ENCODE measurements around the gene ZGRF1.
"Not testable (repeated sequence)": the region's sequence is repeated elsewhere in the genome, so short reads cannot be mapped to it uniquely, and the experiment has no call there.

Gene ZGRF1

DNA sequence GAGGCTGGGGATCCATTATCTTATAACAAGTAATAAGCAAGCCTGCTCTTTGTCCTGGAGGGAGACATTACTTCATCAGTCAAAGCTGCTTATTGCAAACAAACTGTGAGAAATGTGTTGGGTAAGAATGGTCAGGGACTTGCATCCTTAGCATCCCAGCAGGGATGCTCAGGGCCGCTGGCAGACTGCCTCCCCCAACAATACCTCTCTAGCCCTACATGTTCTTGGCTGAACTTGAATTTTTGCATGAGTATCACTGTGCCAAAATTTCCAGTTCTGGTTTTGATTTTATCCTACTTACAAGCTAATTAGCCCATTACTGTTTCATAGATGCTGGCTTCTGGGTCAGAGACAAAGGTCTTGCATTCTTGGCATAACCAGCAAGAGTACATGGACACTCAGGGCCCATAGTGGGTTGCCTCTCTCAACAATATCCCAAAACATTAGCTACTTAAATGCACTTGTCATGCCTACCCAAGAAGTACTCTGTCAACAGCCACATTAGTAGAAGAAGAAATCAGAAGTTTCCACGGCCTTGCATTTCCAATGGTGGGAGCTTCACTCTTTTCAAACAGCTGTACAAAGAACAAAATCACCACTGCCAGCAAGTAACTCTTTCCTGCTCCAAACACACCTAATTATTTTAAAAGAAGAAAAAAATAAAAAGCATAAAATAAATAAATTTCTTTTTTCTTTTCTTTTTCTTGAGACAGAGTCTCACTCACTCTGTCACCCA lies 78.9 kb downstream of the ZGRF1 start:
- Histone ChIP-seq H3K9me3 (ENCODE audit: control insufficient read depth, low read length) (no peaks in the 10 kb centered on the region), H3K27ac (ENCODE audit: insufficient read depth, low read length, poor library complexity, severe bottlenecking) (no peak overlapping the region), H3K4me1 (ENCODE audit: control insufficient read depth, insufficient read depth, low read length, poor library complexity, severe bottlenecking) (no peaks in the 10 kb centered on the region), H3K4me3 (ENCODE audit: insufficient read depth, low read depth, low read length, poor library complexity, severe bottlenecking) (no peak overlapping the region), H3K36me3 (ENCODE audit: control insufficient read depth, insufficient read depth, low read length) (no peaks in the 10 kb centered on the region), H3K27me3 (replicated peaks; ENCODE audit: control insufficient read depth, insufficient read depth, low read length, poor library complexity, severe bottlenecking) (no peaks in the 10 kb centered on the region)
- DNase-seq: no peak

DNA sequence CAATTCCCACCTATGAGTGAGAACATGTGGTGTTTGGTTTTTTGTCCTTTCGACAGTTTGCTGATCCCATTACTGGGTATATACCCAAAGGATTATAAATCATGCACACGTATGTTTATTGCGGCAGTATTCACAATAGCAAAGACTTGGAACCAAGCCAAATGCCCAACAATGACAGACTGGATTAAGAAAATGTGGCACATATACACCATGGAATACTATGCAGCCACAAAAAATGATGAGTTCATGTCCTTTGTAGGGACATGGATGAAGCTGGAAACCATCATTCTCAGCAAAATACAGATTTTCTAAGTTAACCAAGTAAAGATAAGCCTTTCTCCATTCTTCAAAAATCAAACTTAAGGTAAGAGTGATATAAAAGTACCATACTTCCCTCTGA lies 82.4 kb downstream of the ZGRF1 start:
- not testable (repeated sequence) for DNase-seq; H3K4me1 ChIP-seq (ENCODE audit: control insufficient read depth, insufficient read depth, low read length, poor library complexity, severe bottlenecking); H3K36me3 ChIP-seq (ENCODE audit: control insufficient read depth, insufficient read depth, low read length); H3K27me3 ChIP-seq (replicated peaks; ENCODE audit: control insufficient read depth, insufficient read depth, low read length, poor library complexity, severe bottlenecking); H3K9me3 ChIP-seq (ENCODE audit: control insufficient read depth, low read length); H3K4me3 ChIP-seq (ENCODE audit: insufficient read depth, low read depth, low read length, poor library complexity, severe bottlenecking); H3K27ac ChIP-seq (ENCODE audit: insufficient read depth, low read length, poor library complexity, severe bottlenecking)

DNA sequence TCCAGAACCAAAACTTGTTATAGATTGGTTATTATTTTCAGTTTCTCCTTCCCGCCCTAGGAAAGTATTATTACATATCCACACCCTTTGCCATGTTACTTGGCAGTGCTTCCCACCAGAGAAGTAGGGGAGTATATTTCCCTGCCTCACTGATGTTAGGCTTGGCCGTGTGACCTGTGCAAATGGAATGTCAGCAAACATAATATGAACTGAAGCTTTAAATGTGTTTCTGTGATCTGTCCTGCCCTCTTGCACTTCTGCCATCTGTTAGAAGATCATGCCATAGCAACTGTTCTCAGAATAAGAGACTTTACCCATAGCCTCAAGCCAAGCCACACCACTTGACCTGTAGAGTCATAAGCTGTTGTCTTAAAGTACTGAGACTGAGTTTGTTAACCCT lies 84.0 kb downstream of the ZGRF1 start:
- H3K27ac ChIP-seq (ENCODE audit: insufficient read depth, low read length, poor library complexity, severe bottlenecking): no peak overlapping the region
- H3K9me3 ChIP-seq (ENCODE audit: control insufficient read depth, low read length): no peaks in the 10 kb centered on the region
- no peaks in the 10 kb centered on the region for H3K36me3 ChIP-seq (ENCODE audit: control insufficient read depth, insufficient read depth, low read length)
- H3K4me1 ChIP-seq (ENCODE audit: control insufficient read depth, insufficient read depth, low read length, poor library complexity, severe bottlenecking): no peaks in the 10 kb centered on the region
- no peak for DNase-seq
- no peak overlapping the region for H3K4me3 ChIP-seq (ENCODE audit: insufficient read depth, low read depth, low read length, poor library complexity, severe bottlenecking)
- H3K27me3 ChIP-seq (replicated peaks; ENCODE audit: control insufficient read depth, insufficient read depth, low read length, poor library complexity, severe bottlenecking): no peaks in the 10 kb centered on the region

GRCh38 chr4:112550728-112551127 lies 86.0 kb downstream of the ZGRF1 start:
- Histone ChIP-seq H3K27ac (ENCODE audit: insufficient read depth, low read length, poor library complexity, severe bottlenecking) (no peak overlapping the region), H3K9me3 (ENCODE audit: control insufficient read depth, low read length) (no peaks in the 10 kb centered on the region), H3K27me3 (replicated peaks; ENCODE audit: control insufficient read depth, insufficient read depth, low read length, poor library complexity, severe bottlenecking) (no peaks in the 10 kb centered on the region), H3K36me3 (ENCODE audit: control insufficient read depth, insufficient read depth, low read length) (no peaks in the 10 kb centered on the region), H3K4me1 (ENCODE audit: control insufficient read depth, insufficient read depth, low read length, poor library complexity, severe bottlenecking) (no peaks in the 10 kb centered on the region), H3K4me3 (ENCODE audit: insufficient read depth, low read depth, low read length, poor library complexity, severe bottlenecking) (no peak overlapping the region)
- no peak for DNase-seq

DNA sequence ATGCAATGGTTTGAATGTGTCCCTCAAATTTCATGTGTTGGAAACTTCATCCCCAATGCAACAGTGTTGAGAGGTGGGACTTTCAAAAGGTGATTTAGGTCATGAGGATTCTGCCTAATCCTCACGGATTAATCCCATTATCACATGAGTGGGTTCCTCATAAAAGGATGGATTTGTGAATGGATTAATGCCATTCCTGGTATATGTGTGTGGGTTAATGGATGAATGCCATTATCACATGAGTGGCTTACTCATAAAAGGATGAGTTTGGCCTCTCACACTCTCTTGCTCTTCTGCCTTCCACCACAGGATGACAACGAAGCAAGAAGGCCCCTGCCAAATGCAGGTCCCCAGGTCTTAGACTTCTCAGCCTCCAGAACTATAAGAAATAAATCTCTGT lies 90.2 kb downstream of the ZGRF1 start:
- Histone ChIP-seq H3K27ac (ENCODE audit: insufficient read depth, low read length, poor library complexity, severe bottlenecking) (no peak overlapping the region), H3K4me1 (ENCODE audit: control insufficient read depth, insufficient read depth, low read length, poor library complexity, severe bottlenecking) (no peaks in the 10 kb centered on the region), H3K4me3 (ENCODE audit: insufficient read depth, low read depth, low read length, poor library complexity, severe bottlenecking) (no peak overlapping the region), H3K27me3 (replicated peaks; ENCODE audit: control insufficient read depth, insufficient read depth, low read length, poor library complexity, severe bottlenecking) (no peaks in the 10 kb centered on the region), H3K36me3 (ENCODE audit: control insufficient read depth, insufficient read depth, low read length) (no peaks in the 10 kb centered on the region), H3K9me3 (ENCODE audit: control insufficient read depth, low read length) (no peaks in the 10 kb centered on the region)
- no peak for DNase-seq

GRCh38 chr4:112545346-112545745 lies 91.4 kb downstream of the ZGRF1 start:
- H3K36me3 ChIP-seq (ENCODE audit: control insufficient read depth, insufficient read depth, low read length): no peaks in the 10 kb centered on the region
- H3K27me3 ChIP-seq (replicated peaks; ENCODE audit: control insufficient read depth, insufficient read depth, low read length, poor library complexity, severe bottlenecking): no peaks in the 10 kb centered on the region
- no peak for DNase-seq
- H3K4me3 ChIP-seq (ENCODE audit: insufficient read depth, low read depth, low read length, poor library complexity, severe bottlenecking): no peak overlapping the region
- H3K27ac ChIP-seq (ENCODE audit: insufficient read depth, low read length, poor library complexity, severe bottlenecking): no peak overlapping the region
- no peaks in the 10 kb centered on the region for H3K9me3 ChIP-seq (ENCODE audit: control insufficient read depth, low read length)
- no peaks in the 10 kb centered on the region for H3K4me1 ChIP-seq (ENCODE audit: control insufficient read depth, insufficient read depth, low read length, poor library complexity, severe bottlenecking)

DNA sequence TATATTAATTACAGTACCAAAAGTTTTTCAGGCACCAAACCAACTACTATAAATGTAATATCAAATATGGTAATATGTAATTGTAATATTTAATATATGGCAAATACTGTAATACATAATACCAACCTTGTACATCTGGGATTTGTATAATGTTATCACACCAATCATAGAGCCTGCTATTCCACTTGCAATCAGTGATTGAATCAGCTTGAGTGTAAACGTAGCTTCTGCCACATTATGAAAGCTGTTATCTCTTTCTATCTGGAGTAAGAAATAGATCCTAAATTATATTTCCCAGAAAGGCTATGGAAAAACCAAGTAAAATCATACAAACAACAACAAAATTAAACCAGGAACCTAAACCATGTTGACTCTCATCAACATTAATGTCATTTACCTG lies 96.0 kb downstream of the ZGRF1 start:
- no peaks in the 10 kb centered on the region for H3K36me3 ChIP-seq (ENCODE audit: control insufficient read depth, insufficient read depth, low read length)
- no peak overlapping the region for H3K4me3 ChIP-seq (ENCODE audit: insufficient read depth, low read depth, low read length, poor library complexity, severe bottlenecking)
- DNase-seq: no peak
- no peaks in the 10 kb centered on the region for H3K4me1 ChIP-seq (ENCODE audit: control insufficient read depth, insufficient read depth, low read length, poor library complexity, severe bottlenecking)
- no peaks in the 10 kb centered on the region for H3K27me3 ChIP-seq (replicated peaks; ENCODE audit: control insufficient read depth, insufficient read depth, low read length, poor library complexity, severe bottlenecking)
- no peak overlapping the region for H3K27ac ChIP-seq (ENCODE audit: insufficient read depth, low read length, poor library complexity, severe bottlenecking)
- H3K9me3 ChIP-seq (ENCODE audit: control insufficient read depth, low read length): no peaks in the 10 kb centered on the region

GRCh38 chr4:112536123-112536522 lies 100.6 kb downstream of the ZGRF1 start:
- DNase-seq: no peak
- Histone ChIP-seq H3K27ac (ENCODE audit: insufficient read depth, low read length, poor library complexity, severe bottlenecking) (no peak overlapping the region), H3K4me3 (ENCODE audit: insufficient read depth, low read depth, low read length, poor library complexity, severe bottlenecking) (no peak overlapping the region), H3K4me1 (ENCODE audit: control insufficient read depth, insufficient read depth, low read length, poor library complexity, severe bottlenecking) (no peaks in the 10 kb centered on the region), H3K9me3 (ENCODE audit: control insufficient read depth, low read length) (no peaks in the 10 kb centered on the region), H3K36me3 (ENCODE audit: control insufficient read depth, insufficient read depth, low read length) (no peaks in the 10 kb centered on the region), H3K27me3 (replicated peaks; ENCODE audit: control insufficient read depth, insufficient read depth, low read length, poor library complexity, severe bottlenecking) (no peaks in the 10 kb centered on the region)

DNA sequence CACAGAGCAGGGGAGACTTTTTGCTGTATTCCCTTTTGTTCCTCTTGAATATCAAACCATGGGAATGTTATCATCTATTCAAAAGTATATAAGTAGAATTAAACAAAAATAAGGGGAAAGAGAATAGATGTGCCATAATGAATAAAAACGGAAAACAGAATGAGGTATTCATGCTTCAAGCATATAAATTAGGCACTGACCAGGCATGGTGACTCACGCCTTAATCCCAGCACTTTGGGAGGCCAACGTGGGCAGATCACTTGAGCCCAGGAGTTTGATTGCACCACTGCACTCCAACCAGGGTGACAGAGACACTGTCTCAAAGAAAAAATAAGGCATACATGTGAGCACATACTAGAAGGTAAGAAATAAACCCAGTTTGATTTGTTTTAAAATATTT lies 104.4 kb downstream of the ZGRF1 start:
- no peaks in the 10 kb centered on the region for H3K4me1 ChIP-seq (ENCODE audit: control insufficient read depth, insufficient read depth, low read length, poor library complexity, severe bottlenecking)
- H3K27me3 ChIP-seq (replicated peaks; ENCODE audit: control insufficient read depth, insufficient read depth, low read length, poor library complexity, severe bottlenecking): peaks cover 4% of the 10 kb centered on the region
- no peak for DNase-seq
- no peak overlapping the region for H3K27ac ChIP-seq (ENCODE audit: insufficient read depth, low read length, poor library complexity, severe bottlenecking)
- H3K4me3 ChIP-seq (ENCODE audit: insufficient read depth, low read depth, low read length, poor library complexity, severe bottlenecking): no peak overlapping the region
- no peaks in the 10 kb centered on the region for H3K9me3 ChIP-seq (ENCODE audit: control insufficient read depth, low read length)
- no peaks in the 10 kb centered on the region for H3K36me3 ChIP-seq (ENCODE audit: control insufficient read depth, insufficient read depth, low read length)

- Histone ChIP-seq H3K27me3 (replicated peaks; ENCODE audit: control insufficient read depth, insufficient read depth, low read length, poor library complexity, severe bottlenecking) (peaks cover 4% of the 10 kb centered on the region), H3K36me3 (ENCODE audit: control insufficient read depth, insufficient read depth, low read length) (no peaks in the 10 kb centered on the region), H3K4me1 (ENCODE audit: control insufficient read depth, insufficient read depth, low read length, poor library complexity, severe bottlenecking) (no peaks in the 10 kb centered on the region), H3K9me3 (ENCODE audit: control insufficient read depth, low read length) (no peaks in the 10 kb centered on the region), H3K27ac (ENCODE audit: insufficient read depth, low read length, poor library complexity, severe bottlenecking) (no peak overlapping the region), H3K4me3 (ENCODE audit: insufficient read depth, low read depth, low read length, poor library complexity, severe bottlenecking) (no peak overlapping the region)
- DNase-seq: no peak
Measured at GRCh38 chr4:112531146-112531545, 105.6 kb downstream of the ZGRF1 start.

All from effector memory CD4-positive, alpha-beta T cell (primary cell).